RWPE2 (cell line): ENCODE measurements around the gene CLEC2A.

Experiments used
- ATAC-seq: fragments of 200-7000 bp; cut with Tn5 transposase; 3 replicates; pipeline ENCODE4 v1.9.1; 2021; ENCODE audit warnings: low read depth
- DNase-seq: peaks from one replicate; pipeline ENCODE4 v3.0.0-alpha.2; 2020; ENCODE audit warnings: low spot score
- H3K27ac ChIP-seq: fragments of 450-650 bp; 2 replicates; pipeline ENCODE4 v1.5.1; 2017; ENCODE audit warnings: mild to moderate bottlenecking; ENCODE audit not compliant: poor library complexity, severe bottlenecking
- H3K27me3 ChIP-seq: fragments of 250-450 bp; sonication (Bioruptor Pico); 2 replicates; pipeline ENCODE4 v1.5.1; 2021; ENCODE audit warnings: mild to moderate bottlenecking, moderate library complexity; ENCODE audit not compliant: insufficient read depth, poor library complexity, severe bottlenecking
- H3K36me3 ChIP-seq: fragments of 250-450 bp; sonication (Bioruptor Pico); 2 replicates; pipeline ENCODE4 v1.5.1; 2020; ENCODE audit warnings: low read depth, mild to moderate bottlenecking, moderate library complexity
- H3K4me1 ChIP-seq: fragments of 250-450 bp; sonication (Bioruptor Pico); 2 replicates; pipeline ENCODE4 v1.5.1; 2021; ENCODE audit warnings: mild to moderate bottlenecking, moderate library complexity; ENCODE audit not compliant: insufficient read depth, poor library complexity, severe bottlenecking
- H3K4me3 ChIP-seq: fragments of 250-450 bp; sonication (Bioruptor Pico); 2 replicates; pipeline ENCODE4 v1.5.1; 2021; ENCODE audit warnings: mild to moderate bottlenecking, moderate library complexity; ENCODE audit not compliant: severe bottlenecking
- H3K9me3 ChIP-seq: fragments of 250-450 bp; sonication (Bioruptor Pico); 2 replicates; pipeline ENCODE4 v1.5.1; 2021; ENCODE audit warnings: mild to moderate bottlenecking, moderate library complexity; ENCODE audit not compliant: severe bottlenecking
- TF ChIP-seq, protein P1 (sequence below): fragments of 450-650 bp; IDR thresholded peaks from one replicate; pipeline ENCODE4 v1.5.1; 2017; ENCODE audit warnings: mild to moderate bottlenecking, moderate library complexity; ENCODE audit not compliant: poor library complexity, severe bottlenecking

CLEC2A gene

DNA sequence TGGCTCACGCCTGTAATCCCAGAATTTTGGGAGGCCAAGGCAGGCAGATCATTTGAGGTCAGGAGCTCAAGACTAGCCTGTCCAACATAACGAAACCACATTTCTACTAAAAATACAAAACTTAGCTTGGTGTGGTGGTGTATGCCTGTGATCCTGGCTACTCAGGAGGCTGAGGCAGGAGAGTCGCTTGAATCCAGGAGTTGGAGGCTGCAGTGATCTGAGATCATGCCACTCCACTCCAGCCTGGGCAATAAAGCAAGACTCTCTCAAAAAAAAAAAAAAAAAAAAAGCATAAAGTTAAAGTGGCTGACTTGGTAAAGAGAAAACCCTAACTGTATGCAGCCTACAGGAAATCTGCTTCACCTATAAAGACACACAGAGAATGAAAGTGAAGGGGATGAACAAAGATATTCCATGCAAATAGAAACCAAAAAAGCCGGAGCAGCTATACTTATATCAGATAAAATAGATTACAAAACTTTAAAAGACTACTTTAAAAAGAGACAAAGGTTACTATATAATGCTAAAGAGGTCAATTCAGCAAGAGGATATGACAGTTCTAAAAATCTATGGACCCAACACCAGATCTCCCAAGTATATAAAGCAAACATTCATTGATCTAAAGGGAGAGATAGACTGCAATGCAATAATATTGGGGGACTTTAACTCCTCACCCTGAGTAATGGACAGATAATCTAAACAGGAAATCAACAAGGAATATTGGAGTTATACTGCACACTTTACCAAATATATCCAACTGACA, 67.1 kb downstream of the CLEC2A start:
- TF ChIP-seq, protein P1, sequence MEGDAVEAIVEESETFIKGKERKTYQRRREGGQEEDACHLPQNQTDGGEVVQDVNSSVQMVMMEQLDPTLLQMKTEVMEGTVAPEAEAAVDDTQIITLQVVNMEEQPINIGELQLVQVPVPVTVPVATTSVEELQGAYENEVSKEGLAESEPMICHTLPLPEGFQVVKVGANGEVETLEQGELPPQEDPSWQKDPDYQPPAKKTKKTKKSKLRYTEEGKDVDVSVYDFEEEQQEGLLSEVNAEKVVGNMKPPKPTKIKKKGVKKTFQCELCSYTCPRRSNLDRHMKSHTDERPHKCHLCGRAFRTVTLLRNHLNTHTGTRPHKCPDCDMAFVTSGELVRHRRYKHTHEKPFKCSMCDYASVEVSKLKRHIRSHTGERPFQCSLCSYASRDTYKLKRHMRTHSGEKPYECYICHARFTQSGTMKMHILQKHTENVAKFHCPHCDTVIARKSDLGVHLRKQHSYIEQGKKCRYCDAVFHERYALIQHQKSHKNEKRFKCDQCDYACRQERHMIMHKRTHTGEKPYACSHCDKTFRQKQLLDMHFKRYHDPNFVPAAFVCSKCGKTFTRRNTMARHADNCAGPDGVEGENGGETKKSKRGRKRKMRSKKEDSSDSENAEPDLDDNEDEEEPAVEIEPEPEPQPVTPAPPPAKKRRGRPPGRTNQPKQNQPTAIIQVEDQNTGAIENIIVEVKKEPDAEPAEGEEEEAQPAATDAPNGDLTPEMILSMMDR: no peak
- H3K4me3 ChIP-seq: no peak overlapping the region
- no peaks in the 10 kb centered on the region for H3K27me3 ChIP-seq
- H3K9me3 ChIP-seq: no peaks in the 10 kb centered on the region
- ATAC-seq: no peak
- DNase-seq: no peak
- H3K27ac ChIP-seq: no peak overlapping the region
- H3K36me3 ChIP-seq: no peaks in the 10 kb centered on the region
- peaks cover 5% of the 10 kb centered on the region for H3K4me1 ChIP-seq
